ACC112 (cell line): ENCODE data around the gene PRKCI.
"Not testable (repeated sequence)": the region's sequence is repeated elsewhere in the genome, so short reads cannot be mapped to it uniquely, and the experiment has no call there.

ENCODE experiments used
- H2AFZ ChIP-seq: fragments of 200-600 bp; sonication (generic); one replicate; pipeline ENCODE4 v1.6.0; 2017; ENCODE audit warnings: antibody characterized with exemption, low read length; ENCODE audit not compliant: unreplicated experiment
- H3K27ac ChIP-seq: fragments of 200-600 bp; sonication (generic); 2 replicates; pipeline ENCODE4 v1.5.1; 2014; ENCODE audit warnings: low read depth, mild to moderate bottlenecking, antibody characterized with exemption, low read length, moderate library complexity
- H3K27me3 ChIP-seq: fragments of 200-600 bp; sonication (generic); 2 replicates; pipeline ENCODE4 v1.6.1; 2014; ENCODE audit warnings: mild to moderate bottlenecking, antibody characterized with exemption, low read length, moderate library complexity, mixed read lengths; ENCODE audit not compliant: insufficient read depth
- H3K36me3 ChIP-seq: fragments of 200-600 bp; sonication (generic); 2 replicates; pipeline ENCODE4 v1.6.1; 2016; ENCODE audit warnings: mild to moderate bottlenecking, antibody characterized with exemption, low read length, moderate library complexity, mixed read lengths; ENCODE audit not compliant: insufficient read depth
- H3K4me1 ChIP-seq: fragments of 200-600 bp; sonication (generic); one replicate; pipeline ENCODE4 v1.6.1; 2016; ENCODE audit warnings: low read length, mixed read lengths; ENCODE audit not compliant: insufficient read depth, unreplicated experiment, control insufficient read depth
- H3K4me3 ChIP-seq: fragments of 200-600 bp; sonication (generic); 2 replicates; pipeline ENCODE4 v1.5.1; 2014; ENCODE audit warnings: mild to moderate bottlenecking, low read depth, low read length
- H3K79me2 ChIP-seq: fragments of 200-600 bp; sonication (generic); one replicate; pipeline ENCODE4 v1.6.0; 2016; ENCODE audit warnings: low read length; ENCODE audit not compliant: control insufficient read depth, unreplicated experiment, insufficient read depth

The PRKCI gene

GRCh38 chr3:170201527-170201926 lies 20.7 kb upstream of the PRKCI start:
- no peaks in the 10 kb centered on the region for H3K27me3 ChIP-seq
- no peaks in the 10 kb centered on the region for H3K4me1 ChIP-seq
- H2AFZ ChIP-seq = no peak overlapping the region
- H3K36me3 ChIP-seq = no peaks in the 10 kb centered on the region
- H3K4me3 ChIP-seq = no peak overlapping the region
- H3K79me2 ChIP-seq = no peaks in the 10 kb centered on the region
- no peak overlapping the region for H3K27ac ChIP-seq

- H3K4me3 ChIP-seq = no peak overlapping the region
- no peak overlapping the region for H3K27ac ChIP-seq
- no peaks in the 10 kb centered on the region for H3K36me3 ChIP-seq
- no peaks in the 10 kb centered on the region for H3K27me3 ChIP-seq
- no peaks in the 10 kb centered on the region for H3K79me2 ChIP-seq
- no peak overlapping the region for H2AFZ ChIP-seq
- no peaks in the 10 kb centered on the region for H3K4me1 ChIP-seq
Observed at GRCh38 chr3:170203457-170203856, 18.8 kb upstream of the PRKCI start.

DNA sequence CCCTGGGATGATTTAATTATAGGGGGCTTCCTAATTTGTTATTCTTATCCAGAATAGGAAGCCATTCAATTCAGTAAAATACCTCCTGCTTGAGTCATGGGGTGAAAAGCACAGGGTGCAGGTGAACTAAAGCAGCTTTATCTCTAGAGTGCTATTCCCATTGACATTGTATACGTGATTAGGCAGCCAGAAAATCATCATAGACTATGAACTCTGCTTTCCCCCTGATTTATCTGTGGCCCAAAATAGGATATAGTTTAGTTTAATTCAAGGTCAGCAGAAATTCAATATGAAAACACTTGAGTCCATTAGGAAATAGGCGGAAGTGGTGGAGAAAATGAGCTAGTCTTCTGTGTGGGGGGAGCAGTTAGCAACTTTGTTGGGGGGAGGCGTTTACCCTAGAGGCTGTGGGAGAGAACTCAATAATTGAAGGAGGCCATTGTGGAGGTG lies 18.2 kb upstream of the PRKCI start:
- Histone ChIP-seq H3K79me2 (no peaks in the 10 kb centered on the region), H3K4me3 (no peak overlapping the region), H3K27me3 (no peaks in the 10 kb centered on the region), H3K27ac (no peak overlapping the region), H2AFZ (no peak overlapping the region), H3K4me1 (no peaks in the 10 kb centered on the region), H3K36me3 (no peaks in the 10 kb centered on the region)

- Histone ChIP-seq H3K79me2 (no peaks in the 10 kb centered on the region), H3K36me3 (no peaks in the 10 kb centered on the region), H3K4me3 (no peak overlapping the region), H3K27ac (no peak overlapping the region), H3K4me1 (no peaks in the 10 kb centered on the region), H3K27me3 (no peaks in the 10 kb centered on the region), H2AFZ (no peak overlapping the region)
Observed at GRCh38 chr3:170204509-170204908, 17.7 kb upstream of the PRKCI start.

DNA sequence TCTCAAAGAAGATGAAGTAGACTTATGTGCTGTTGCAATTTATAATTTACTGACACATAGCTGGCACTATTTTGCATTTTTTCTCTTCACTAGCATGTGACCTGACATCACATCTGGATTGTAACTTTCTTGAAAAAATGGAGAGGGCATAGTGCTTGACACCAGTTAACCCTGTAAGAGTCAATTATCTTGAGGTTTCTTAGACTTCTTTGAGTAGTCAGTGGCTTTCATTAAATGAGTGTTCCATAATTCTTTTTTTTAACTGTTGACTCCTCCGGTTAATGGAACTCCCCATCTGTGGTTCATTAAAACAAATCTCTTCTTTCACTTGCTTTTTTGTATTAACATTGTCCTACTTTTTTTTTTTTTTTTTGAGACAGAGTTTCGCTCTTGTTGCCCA lies 16.9 kb upstream of the PRKCI start:
- Histone ChIP-seq H3K36me3 (no peaks in the 10 kb centered on the region), H3K27ac (no peak overlapping the region), H3K4me1 (no peaks in the 10 kb centered on the region), H3K27me3 (no peaks in the 10 kb centered on the region), H3K4me3 (no peak overlapping the region), H3K79me2 (no peaks in the 10 kb centered on the region), H2AFZ (no peak overlapping the region)

DNA sequence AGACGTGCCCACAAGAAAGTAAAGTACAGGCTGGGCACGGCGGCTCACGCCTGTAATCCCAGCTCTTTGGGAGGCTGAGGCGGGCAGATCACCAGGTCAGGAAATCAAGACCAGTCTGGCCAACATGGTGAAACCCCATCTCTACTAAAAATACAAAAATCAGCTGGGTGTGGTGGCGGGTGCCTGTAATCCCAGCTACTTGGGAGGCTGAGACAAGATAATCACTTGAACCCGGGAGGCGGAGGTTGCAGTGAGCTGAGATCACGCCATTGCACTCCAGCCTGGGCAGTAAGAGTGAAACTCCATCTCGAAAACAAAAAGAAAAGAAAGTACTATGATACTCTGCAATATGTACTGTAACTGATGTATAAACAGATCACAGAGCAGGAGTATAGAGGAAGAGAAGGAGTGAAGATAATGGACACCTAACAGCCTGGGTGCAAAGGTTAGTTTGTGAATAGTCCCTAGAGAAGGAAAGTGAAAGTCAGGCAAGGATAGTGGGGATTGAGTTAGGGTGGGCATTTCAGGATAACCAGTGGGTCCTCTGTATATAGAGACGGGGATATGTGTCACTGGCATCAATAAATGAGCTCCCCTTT lies 16.0 kb upstream of the PRKCI start:
- not testable (repeated sequence) for H2AFZ ChIP-seq, H3K4me1 ChIP-seq, H3K36me3 ChIP-seq, H3K27ac ChIP-seq, H3K79me2 ChIP-seq, H3K4me3 ChIP-seq, H3K27me3 ChIP-seq

DNA sequence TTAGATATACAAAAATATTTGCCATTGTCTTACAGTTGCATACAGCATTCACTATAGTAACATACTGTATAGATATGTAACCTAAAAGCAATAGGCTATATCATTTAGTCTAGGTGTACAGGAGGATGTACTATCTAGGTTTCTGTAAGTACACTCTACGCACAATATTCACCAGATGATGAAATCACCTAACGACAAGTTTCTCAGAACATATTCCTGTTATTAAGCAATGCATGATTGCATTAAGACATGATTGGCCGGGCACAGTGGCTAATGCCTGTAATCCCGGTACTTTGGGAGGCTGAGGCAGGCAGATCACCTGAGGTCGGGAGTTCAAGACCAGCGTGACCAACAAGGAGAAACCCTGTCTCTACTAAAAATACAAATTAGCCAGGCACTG lies 14.5 kb upstream of the PRKCI start:
- no peaks in the 10 kb centered on the region for H3K79me2 ChIP-seq
- no peaks in the 10 kb centered on the region for H3K4me1 ChIP-seq
- H2AFZ ChIP-seq = no peak overlapping the region
- no peaks in the 10 kb centered on the region for H3K27me3 ChIP-seq
- H3K36me3 ChIP-seq = no peaks in the 10 kb centered on the region
- H3K27ac ChIP-seq = no peak overlapping the region
- H3K4me3 ChIP-seq = no peak overlapping the region

GRCh38 chr3:170211668-170212067 lies 10.6 kb upstream of the PRKCI start:
- H3K27ac ChIP-seq = no peak overlapping the region
- H3K4me1 ChIP-seq = no peaks in the 10 kb centered on the region
- H3K27me3 ChIP-seq = no peaks in the 10 kb centered on the region
- H2AFZ ChIP-seq = no peak overlapping the region
- H3K4me3 ChIP-seq = no peak overlapping the region
- no peaks in the 10 kb centered on the region for H3K79me2 ChIP-seq
- H3K36me3 ChIP-seq = no peaks in the 10 kb centered on the region

DNA sequence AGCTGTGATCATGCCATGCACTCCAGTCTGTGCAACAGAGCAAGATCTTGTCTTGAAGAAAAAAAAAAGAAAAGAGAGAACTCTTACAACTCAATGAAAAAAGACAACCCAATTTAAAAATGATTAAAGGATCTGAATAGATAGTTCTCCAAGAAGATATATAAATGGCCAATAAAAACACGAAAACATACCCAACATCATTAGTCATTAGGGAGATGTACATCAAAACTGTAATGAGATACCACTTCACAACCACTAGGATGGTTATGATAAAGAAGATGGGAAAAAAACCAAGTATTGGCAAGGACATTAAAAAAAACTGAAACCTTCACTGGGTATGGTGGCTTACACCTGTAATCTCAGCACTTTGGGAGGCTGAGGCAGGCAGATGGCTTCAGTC lies 2.4 kb upstream of the PRKCI start:
- H3K27ac ChIP-seq = no peak overlapping the region
- no peaks in the 10 kb centered on the region for H3K4me1 ChIP-seq
- H3K27me3 ChIP-seq = no peaks in the 10 kb centered on the region
- H3K36me3 ChIP-seq = no peaks in the 10 kb centered on the region
- no peak overlapping the region for H3K4me3 ChIP-seq
- H3K79me2 ChIP-seq = peaks cover 14% of the 10 kb centered on the region
- H2AFZ ChIP-seq = no peak overlapping the region

DNA sequence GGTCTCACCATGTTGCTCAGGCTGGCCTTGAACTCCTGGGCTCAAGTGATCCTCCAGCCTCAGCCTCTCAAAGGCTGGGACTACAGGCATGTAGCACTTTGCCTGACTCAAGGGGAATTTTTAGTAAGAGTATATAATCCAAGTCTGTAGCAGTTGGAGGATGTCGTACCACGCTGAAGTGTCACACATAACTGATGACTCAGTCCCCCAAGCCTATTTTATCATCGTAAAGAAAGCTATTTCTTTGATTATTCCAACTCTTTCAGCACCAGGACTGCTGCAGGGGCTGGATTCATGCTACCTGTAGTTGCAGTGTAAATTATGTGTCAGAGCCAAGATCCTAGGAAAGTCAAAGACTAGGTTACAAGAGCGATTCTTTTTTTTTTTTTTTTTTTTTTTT lies 1.4 kb upstream of the PRKCI start:
- Histone ChIP-seq H3K79me2 (peaks cover 22% of the 10 kb centered on the region), H3K36me3 (no peaks in the 10 kb centered on the region), H3K4me1 (no peaks in the 10 kb centered on the region), H2AFZ (no peak overlapping the region), H3K4me3 (no peak overlapping the region), H3K27ac (no peak overlapping the region), H3K27me3 (no peaks in the 10 kb centered on the region)

- Histone ChIP-seq H3K79me2 (peaks cover 42% of the 10 kb centered on the region), H2AFZ (peak overlapping the region; percentile 65), H3K4me1 (peaks cover 17% of the 10 kb centered on the region), H3K4me3 (peak overlapping the region; percentile 87), H3K27me3 (no peaks in the 10 kb centered on the region), H3K36me3 (no peaks in the 10 kb centered on the region), H3K27ac (peak overlapping the region; percentile 79)
Observed at GRCh38 chr3:170222647-170223541, 670 bp downstream of the PRKCI start.
